Bronchial epithelial cell (primary cell): Measurements from ENCODE around the gene B4GALT5. TPM values are rescaled to one million over a fixed set of nuclear protein-coding genes. Genes with fewer than 3 reads are reported as not detected.
"Not testable (repeated sequence)": the region's sequence is repeated elsewhere in the genome, so short reads cannot be mapped to it uniquely, and the experiment has no call there.

Source experiments
- DNase-seq: peaks from one replicate; pipeline ENCODE4 v3.0.0-alpha.2; 2010; ENCODE audit warnings: low read depth
- FAIRE-seq: peaks from 2 replicates; lab custom pipeline; 2011; peaks lifted over from hg19 to GRCh38; lab: Jason Lieb, UNC
- H3K27me3 ChIP-seq: 2 replicates; pipeline ENCODE4 v1.5.1; 2011; ENCODE audit warnings: low read length; ENCODE audit not compliant: control insufficient read depth, insufficient read depth
- H3K36me3 ChIP-seq: 2 replicates; pipeline ENCODE4 v1.5.1; 2011; ENCODE audit warnings: low read length; ENCODE audit not compliant: control insufficient read depth, insufficient read depth
- H3K4me3 ChIP-seq: 2 replicates; pipeline ENCODE4 v1.5.1; 2011; ENCODE audit warnings: mild to moderate bottlenecking, low read depth, low read length, control low read depth
- total RNA-seq: library from RNA; depleted of rRNA; stranded (reverse); fragments of >200 nt; gene quantifications from 2 replicates; pipeline ENCODE4 v1.2.1, GENCODE V29; 2014
- TF ChIP-seq, protein P1 (sequence below): IDR thresholded peaks from 2 replicates; pipeline ENCODE4 v1.5.1; 2011; ENCODE audit warnings: mild to moderate bottlenecking, moderate library complexity, low read length, control low read depth, inconsistent platforms; ENCODE audit not compliant: insufficient read depth, severe bottlenecking

B4GALT5 gene
- total RNA-seq, 1 donor from 2014 or later = 9.7 TPM

DNA sequence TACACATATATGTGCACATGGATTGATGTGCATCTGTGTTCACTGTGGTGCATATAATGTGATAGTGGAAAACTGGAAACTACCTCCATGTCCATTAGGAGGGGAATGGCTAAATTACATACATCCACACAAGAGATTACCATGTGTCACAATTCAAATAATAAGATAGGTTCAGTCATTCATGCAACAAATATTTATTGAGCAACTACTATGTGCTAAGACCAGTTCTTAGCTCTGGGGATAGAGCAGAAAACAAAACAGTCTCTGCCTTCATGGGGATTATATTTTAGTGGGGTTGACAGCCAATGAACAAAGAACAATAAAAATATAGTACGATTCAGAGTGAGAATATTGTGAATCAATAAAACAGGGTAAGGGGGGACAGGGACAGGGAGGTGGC lies 84.1 kb downstream of the B4GALT5 start:
- no peaks in the 10 kb centered on the region for H3K27me3 ChIP-seq
- FAIRE-seq (no peak), DNase-seq (no peak)
- no peak overlapping the region for H3K4me3 ChIP-seq
- TF ChIP-seq, protein P1, sequence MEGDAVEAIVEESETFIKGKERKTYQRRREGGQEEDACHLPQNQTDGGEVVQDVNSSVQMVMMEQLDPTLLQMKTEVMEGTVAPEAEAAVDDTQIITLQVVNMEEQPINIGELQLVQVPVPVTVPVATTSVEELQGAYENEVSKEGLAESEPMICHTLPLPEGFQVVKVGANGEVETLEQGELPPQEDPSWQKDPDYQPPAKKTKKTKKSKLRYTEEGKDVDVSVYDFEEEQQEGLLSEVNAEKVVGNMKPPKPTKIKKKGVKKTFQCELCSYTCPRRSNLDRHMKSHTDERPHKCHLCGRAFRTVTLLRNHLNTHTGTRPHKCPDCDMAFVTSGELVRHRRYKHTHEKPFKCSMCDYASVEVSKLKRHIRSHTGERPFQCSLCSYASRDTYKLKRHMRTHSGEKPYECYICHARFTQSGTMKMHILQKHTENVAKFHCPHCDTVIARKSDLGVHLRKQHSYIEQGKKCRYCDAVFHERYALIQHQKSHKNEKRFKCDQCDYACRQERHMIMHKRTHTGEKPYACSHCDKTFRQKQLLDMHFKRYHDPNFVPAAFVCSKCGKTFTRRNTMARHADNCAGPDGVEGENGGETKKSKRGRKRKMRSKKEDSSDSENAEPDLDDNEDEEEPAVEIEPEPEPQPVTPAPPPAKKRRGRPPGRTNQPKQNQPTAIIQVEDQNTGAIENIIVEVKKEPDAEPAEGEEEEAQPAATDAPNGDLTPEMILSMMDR = no peak
- no peaks in the 10 kb centered on the region for H3K36me3 ChIP-seq

DNA sequence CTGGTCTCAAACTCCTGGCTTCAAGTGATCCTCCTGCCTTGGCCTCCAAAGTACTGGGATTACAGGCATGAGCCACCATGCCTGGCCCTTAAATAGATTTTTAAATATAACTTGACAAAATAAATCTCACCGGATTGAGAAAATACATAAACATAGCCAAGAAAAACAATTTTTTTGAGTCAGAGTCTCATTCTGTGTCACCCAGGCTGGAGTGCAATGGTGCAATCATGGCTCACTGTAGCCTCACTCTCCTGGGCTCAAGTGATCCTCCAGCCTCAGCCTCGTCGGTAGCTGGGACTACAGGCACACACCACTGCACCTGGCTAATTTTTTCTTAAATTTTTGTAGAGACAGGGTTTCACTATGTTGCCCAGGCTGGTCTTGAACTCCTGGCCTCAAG lies 85.4 kb downstream of the B4GALT5 start:
- not testable (repeated sequence) for H3K27me3 ChIP-seq, FAIRE-seq, H3K36me3 ChIP-seq, H3K4me3 ChIP-seq, DNase-seq

DNA sequence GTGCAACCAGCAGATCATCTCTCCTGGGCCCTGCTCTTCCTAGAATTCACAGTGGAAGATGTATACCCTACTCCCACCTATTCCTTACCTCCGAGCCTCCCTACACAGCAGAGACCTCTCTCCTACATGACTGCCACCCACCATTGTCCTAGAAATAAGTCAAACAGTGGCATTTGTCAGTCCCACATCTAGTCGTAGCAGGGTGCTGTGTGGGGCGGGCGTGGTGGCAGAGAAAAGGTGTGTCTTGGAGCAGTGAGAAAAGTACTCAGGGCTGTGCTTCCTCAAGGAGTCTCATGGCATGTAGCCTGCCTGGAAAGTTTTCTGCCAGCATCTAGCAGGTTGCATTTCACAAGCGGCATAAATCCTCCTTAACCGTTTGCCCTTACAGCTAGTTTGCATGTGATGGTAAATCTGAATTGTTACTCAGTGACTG lies 86.3 kb downstream of the B4GALT5 start:
- FAIRE-seq (no peak), DNase-seq (no peak)
- TF ChIP-seq, protein P1 = no peak
- Histone ChIP-seq H3K36me3 (no peaks in the 10 kb centered on the region), H3K27me3 (no peaks in the 10 kb centered on the region), H3K4me3 (no peak overlapping the region)

DNA sequence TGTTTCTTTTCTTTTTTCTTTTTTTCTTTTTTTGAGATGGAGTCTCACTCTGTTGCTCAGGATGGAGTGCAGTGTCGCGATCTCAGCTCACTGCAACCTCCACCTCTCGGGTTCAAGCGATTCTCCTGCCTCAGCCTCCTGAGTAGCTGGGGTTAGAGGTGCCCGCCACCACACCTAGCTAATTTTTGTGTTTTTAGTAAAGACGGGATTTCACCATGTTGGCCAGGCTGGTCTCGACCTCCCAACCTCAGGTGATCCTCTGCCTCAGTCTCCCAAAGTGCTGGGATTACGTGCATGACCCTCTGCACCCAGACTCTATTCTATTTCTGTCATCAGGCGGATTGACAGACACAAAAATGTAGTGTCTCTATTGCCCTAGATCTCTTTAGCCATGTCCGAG lies 88.7 kb downstream of the B4GALT5 start:
- FAIRE-seq, DNase-seq, H3K27me3 ChIP-seq, H3K4me3 ChIP-seq, H3K36me3 ChIP-seq: not testable (repeated sequence)

DNA sequence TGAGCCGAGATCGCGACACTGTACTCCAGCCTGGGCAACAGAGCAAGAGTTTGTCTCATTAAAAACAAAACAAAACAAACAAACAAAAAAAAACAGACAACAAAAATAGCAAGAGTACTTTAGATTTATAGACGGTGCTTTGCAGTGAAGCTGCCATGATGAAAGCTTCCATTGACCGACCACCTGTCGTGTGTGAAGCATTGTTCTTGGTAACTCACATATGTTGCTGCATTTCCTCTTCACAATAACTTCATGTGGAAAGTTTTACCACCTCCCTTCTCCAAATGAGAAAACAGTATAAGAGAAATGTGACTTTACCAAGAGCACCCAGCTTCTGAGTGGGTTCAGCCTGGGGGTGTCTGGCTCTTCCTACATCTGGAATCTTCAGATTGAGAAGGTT lies 89.4 kb downstream of the B4GALT5 start:
- DNase-seq (no peak), FAIRE-seq (no peak)
- no peak overlapping the region for H3K4me3 ChIP-seq
- no peaks in the 10 kb centered on the region for H3K36me3 ChIP-seq
- TF ChIP-seq, protein P1 = no peak
- no peaks in the 10 kb centered on the region for H3K27me3 ChIP-seq

DNA sequence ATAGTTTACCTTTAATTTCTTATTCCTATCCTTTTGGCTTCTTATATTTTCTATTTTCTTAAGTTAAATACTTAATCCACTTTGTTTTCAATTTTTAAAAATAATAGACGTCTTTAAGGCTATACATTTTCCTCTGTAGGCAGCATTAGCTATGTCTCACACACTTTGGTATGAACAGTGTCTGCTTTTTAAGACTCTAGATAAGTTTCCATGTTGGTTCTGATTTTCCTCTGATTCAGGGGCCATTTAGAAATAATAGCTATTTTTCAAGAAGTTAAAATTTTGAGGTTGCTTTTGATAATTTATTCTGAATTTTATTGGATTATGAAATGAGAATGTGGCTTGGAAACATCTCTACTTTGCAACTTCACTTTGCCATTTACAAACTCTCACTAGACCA lies 91.4 kb downstream of the B4GALT5 start:
- FAIRE-seq (no peak), DNase-seq (no peak)
- TF ChIP-seq, protein P1 = no peak
- no peak overlapping the region for H3K4me3 ChIP-seq
- no peaks in the 10 kb centered on the region for H3K27me3 ChIP-seq
- no peaks in the 10 kb centered on the region for H3K36me3 ChIP-seq
